Hematopoietic multipotent progenitor cell treated with erythropoietin and hydrocortisone succinate and interleukin-3 and kit ligand, for 15 days (in vitro differentiated cells): ENCODE results near the gene RIC3.

Experiments used
- DNase-seq: peaks from one replicate; pipeline ENCODE4 v3.0.0-alpha.2; 2015; ENCODE audit warnings: low spot score

RIC3 gene

DNA sequence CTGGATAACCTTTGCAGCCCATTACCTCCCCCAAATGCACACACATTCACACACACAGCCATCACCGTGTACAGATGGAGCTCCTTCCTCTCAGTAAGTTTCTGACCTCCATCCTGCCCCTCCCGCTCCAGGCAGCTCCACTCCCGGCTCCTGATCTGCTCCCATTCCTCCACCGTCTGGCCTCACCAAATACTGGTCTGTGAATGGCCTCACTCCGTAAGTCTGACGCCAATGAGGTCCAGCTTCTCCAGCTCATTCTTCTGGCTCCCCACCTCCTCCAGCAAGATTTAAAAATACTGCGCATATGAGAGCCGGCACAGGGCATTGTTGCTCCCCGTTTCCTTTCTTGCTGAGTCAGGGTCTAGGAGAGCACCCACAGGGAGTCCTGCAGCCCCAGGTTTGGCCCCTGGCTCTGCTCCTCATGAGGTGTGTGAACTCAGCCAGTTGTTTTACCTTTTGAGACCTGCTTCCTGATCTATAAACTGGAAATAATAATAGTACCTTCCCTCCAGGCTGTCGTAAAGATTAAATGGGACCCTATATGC lies 101.8 kb downstream of the RIC3 start:
- no peak for DNase-seq

DNA sequence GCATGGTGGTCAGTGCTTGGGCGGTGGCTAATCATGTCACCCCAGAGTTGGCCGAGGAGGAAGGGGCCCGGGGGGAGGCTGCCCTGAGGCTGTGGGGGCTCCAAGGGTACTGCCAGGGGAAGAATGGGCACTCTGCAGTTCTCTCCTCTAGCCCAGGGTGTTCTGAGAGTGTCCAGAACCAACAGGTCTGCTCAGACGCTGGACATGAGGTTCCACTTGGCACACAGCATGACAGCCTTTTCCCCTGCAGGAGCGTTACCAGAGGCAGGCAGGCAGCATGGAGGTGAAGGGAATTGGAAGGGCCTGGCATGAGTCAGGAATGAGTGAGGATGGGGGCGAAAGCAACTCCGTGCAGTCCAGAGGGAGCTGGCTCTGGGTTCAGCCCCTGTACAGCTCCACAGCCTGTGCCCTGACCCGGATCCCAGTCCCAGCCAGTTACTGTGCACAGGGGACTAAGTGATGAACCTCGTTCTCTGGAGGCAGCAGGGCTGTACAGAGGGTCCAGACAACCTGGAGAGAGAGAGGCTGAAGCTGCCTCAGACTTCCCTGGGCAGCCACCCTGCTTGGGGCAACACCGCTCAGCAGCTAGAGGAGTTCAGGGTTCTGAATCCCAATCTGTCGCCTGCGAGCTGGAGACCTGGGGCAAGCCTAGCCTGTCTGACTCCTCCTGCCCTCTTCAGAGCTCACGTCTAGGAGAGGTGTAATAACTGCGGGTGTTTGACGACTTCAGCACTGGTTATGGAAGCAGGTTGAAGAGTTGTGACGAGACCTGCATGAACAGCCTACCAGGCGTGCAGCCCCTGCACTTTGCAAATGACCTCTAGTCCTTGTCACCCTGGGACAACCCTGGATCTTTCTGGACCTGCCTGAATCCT lies 102.6 kb downstream of the RIC3 start:
- DNase-seq, result no peak

DNA sequence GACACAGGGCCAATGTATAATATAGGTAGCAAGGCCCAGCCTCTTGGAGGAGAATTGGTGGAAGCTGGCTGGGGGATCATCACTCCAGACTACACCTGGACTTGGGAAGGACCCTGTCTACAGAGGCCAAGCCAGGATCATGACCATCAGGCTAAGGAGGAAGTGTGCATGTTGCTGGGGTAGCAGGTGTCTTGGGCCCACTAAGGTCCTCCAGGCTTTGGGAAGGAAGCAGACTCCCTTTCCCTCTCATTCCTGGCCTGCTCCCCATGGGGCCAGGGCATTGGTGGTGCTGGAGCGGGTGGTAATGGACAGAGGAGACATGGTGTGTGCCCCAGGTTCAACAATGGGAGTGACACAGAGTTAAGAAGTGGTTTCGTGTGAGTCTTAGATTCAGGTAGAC lies 103.8 kb downstream of the RIC3 start:
- no peak for DNase-seq

DNA sequence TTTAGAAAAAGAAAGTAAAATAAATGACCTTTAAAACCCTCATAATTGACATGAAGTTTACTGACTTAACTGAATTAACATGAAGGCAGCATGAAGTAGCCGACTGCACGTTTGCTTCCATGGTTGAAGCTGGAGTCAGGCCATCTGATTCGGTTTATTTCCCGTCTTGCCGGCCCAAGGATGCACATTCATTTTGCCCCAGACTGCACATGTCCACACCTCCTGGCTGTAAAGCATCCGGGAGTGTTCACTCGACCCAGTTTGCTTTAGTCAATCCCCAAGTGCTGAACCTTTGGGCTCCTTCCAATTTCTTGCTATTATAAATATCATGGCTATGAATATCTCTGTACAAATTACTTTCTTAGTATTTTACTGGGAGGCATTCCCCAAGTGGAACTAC lies 105.5 kb downstream of the RIC3 start:
- no peak for DNase-seq

DNA sequence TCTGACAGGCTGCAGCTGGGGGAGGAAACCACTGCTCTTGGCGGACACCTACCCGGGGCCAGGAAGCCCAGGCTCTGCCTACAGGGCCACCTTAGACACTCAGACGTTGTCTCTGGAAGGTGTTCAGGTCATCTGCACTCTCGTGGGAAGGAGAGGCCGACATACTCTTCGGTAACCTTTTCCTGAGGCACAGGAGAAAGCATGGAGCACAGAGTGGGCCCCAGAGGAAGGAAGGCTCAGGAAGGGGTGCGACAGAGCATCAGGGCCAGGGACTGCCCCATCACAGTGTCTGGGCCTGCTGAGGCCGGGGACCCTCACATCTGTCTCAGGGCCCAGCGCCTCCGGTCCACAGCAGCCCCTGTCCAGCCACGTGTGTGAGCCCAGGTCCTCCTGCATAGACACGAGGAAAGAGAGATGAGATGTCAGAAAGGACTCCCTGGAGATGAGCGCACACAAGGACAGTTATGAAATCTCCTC lies 106.0 kb downstream of the RIC3 start:
- no peak for DNase-seq

DNA sequence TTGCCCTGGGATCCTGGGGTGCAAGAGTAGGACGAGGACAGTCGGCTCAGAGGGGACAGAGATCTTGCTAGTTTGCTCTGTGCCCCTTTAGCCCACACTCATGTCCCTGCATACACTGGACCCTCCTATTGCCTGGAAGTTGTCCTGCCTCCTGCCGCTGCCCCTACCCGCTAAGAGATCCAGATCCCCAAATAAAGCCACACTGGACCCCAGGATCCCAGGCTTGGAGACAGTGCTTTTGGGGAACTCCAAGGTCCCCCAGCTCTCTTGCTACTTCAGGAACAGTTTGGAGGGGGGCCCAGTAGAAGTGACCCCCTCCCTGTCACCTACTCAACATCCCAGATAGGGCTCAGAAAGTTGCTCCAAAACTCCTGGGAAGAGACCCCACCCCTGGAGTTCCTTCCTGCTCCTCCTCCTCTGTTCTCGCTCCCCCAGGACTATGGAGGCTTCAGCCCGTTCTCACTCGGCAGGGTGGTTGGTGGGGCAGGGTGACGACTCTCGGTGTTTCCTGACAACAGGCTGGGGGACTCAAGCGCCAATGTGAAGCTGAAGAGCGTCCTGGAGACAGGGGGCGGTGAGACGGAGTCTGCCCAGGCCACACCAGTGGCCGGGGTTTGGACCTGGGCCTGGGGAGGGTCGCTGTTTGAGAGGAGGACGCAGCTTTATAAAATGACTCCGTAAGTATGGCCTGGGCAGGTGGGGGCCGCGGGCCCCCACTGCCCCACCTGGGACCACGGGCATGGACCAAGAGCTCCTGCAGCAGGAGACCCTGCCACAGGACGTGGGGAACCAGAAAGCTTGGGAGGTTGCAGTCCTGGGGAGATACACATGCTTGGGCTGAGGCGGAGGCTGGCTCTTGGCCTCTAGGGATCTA lies 107.0 kb downstream of the RIC3 start:
- no peak for DNase-seq

DNA sequence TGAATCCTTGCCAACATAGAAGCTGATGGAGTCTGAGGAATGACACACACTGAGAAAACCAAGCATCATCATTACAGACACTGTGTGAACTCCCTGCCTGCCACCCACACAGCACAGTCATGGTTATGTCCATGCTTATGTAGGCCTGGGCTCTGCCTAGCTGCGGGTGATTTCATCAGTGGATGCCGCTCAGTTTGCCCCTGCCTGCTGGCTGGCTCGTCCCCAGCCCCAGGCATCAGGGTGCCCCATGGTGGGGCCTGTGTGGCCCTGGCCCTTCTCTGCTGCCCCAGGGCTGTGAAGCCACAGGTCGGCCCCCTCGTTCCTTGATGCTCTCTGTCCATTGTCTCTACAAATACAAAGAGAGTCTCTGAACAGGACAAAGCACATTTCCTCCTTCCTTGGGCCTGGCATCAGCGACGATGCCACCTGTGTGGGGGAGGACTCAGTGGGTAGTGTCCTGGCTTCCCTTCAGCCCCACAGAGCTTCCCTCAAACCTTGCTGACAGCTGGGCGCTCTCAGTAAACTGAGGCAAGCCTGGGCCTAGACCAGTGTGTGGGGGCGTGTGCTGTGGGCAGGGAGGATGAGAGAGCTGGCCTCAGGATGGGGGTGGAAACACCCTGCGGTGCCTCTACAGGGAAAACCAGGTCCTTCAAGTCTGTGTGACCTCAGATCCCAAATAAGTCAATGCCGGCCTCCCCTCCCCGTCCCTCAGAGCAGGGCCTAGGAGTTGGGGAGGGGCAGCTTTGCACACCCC lies 107.8 kb downstream of the RIC3 start:
- DNase-seq, result no peak

DNA sequence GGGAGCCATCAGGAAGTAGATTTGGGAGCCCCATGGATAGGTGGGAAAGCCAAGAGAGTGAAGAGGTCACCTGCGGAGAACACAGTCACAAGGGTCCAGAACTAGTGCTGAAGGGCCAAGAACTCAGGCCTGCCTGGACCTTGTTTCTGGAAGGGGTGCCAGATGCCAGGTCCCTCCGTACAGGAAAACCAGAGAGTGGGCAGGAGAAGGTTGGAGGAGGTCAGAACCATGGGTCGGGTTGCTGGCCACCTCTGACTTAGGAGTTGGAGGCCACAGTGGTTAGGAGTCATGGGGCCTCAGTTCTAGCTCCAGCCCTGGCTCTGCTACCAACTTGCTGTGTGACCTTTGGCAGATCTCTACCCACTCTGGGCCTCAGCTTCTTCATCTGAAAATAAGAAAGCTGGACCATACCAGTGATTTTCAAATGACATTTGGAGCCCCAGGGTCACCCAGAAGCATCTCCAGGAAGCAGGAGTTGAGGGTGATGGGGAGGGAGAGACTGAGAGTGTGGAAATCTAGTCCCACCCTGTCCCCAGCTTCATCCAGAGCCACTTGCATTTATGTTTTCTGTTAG lies 108.6 kb downstream of the RIC3 start:
- no peak for DNase-seq

DNA sequence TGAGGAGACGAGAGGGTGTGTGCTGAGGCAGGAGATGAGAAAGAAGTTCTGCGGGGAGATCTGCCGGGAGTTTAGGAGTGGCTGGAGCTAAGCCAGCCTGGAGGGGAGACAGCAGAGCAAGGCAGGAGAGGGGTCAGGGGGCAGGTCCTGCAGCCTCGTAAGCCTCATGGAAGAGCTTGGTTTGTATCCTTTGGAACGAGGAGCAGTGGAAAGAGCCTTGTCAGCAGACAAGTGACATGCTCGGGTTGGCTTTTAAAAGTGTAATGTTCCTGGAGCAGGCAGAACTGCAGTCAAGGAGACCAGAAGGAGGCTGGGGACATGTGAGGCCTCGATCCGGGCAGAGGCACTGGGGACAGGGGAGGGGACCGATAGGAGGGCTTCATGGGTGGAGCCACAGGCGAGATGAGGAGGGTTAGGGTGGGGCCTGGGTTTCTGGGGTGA lies 109.2 kb downstream of the RIC3 start:
- DNase-seq, result no peak

DNA sequence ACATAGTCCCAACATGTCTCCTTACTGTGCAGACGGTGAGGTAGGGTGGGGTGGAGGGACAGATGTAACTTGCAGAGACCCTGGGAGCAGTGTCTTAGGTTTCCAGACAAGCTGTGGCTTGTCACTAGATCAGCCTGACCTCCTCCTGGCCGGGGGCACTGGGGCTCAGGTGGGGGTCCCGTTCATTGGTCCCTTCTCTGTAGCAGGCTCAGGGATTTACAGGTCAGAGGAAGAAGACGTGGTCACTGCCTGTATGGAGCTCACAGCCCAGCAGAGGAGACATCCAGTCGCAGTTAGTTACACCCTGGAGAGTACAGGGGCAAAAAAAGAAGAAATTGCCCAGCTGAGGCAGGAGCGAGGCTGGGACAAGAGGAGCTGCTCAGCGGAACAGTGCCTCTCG lies 109.8 kb downstream of the RIC3 start:
- DNase-seq, result no peak

DNA sequence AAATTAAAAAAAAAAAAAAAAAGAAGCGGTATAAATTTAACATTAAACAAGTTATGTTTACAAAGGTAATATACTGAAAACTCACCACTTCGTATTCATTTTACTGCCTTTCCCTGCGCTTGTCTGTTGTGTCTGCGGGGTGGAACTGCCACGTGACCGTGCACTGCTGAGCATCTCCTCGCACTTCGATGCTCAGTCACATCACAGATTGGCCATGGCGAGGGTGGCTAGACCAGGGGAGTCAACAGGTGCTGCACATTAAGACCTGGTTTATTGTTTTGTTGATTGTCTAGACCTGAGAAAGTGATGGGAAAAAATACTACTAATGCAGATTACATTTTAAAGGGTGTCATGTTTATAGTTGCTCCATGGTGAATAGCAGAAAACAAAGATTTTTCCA lies 110.6 kb downstream of the RIC3 start:
- DNase-seq, result no peak

DNA sequence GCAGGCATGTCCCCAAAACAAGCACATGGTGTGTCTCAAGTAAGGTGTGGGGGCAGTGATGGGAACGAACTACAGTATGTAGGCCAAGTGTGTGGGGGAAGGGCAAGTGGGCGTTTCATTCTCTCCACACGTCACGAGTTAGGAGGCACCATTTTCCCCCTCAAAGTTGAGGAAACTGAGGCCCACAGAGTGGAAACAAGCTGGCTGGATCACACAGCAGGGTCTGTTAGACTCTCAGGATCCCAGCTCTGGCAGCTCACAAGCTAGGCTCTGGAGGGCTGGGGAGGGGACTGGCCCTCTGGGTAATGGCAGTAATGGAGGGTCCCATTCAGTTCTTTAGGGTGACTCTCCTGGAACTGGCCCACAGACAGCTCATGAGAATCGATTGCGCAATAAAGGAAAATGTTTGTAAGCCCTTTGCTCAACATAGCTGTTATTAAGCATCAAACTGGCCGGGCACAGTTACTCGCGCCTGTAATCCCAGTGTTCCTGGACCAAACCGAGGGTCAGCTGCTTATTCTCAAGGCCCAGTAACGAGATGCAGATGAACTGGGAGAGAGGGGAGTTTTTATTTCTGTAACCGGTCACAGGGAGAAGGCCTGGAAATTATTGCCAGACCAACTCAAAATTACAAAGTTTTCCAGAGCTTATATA lies 111.9 kb downstream of the RIC3 start:
- no peak for DNase-seq
